ENCODE measurements around the gene LHX2. TPM values are rescaled to one million over a fixed set of nuclear protein-coding genes. Genes with fewer than 3 reads are reported as not detected.

LHX2 gene
- total RNA-seq, 1 experiment from 2014 or later = not detected

DNA sequence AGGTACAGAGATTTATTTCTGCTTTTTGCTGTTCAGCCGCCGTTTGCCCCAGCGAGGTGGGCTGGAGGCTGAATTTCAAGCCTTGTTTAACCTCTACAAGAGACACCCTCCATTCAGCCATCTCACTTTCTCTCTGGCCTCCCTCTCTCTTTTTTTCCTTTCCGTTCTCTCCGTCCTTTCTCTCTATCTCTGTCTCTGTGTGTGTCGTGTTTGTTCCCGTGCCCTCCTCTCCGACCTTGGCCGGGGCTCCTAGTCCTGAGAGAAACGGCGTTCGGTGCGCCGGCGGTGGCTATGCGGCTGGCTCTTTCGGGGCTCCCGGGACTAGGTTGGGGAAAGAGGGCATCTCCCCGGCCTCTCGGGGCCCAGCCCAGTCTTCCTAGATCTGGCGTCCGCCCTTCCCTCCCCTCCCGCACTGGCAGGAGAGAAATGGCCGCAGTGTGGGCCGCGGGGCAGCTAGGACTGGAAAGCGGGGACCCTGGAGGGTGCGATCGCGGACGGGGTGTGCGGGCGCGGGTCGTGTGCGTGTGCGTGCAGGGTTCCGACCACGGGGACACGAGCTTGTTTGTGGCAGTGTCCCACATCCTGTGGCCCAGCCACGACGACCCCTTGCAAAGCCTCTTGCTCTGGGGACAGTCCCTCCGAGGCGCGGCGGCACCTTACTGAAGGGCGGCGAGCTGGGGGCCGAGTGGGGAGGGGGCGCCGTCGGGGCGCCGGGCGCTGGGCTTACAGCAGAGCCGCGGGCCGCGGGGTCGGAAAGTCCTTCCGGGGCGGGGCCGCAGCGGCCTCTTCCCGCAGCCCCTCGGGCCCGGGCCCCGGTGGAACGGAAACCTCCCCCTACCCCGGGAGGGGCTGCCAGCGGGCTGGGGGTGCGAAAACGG is 5.7 kb downstream of the LHX2 start:
- Mint-ChIP-seq H3K27me3 (ENCODE audit: unreplicated experiment) (peaks cover 94% of the 10 kb centered on the region), H3K4me1 (ENCODE audit: low read depth, unreplicated experiment) (peaks cover 24% of the 10 kb centered on the region), H3K9me3 (ENCODE audit: low read depth, unreplicated experiment) (no peaks in the 10 kb centered on the region), H3K36me3 (ENCODE audit: insufficient read depth, unreplicated experiment) (no peaks in the 10 kb centered on the region), H3K4me3 (ENCODE audit: low read depth, unreplicated experiment) (peak overlapping the region; percentile 8), H3K27ac (ENCODE audit: unreplicated experiment) (no peak overlapping the region)
- no TSS peak for BruUV-seq (replicated peaks)
- intact Hi-C loops (cut with micrococcal nuclease; ENCODE audit: unreplicated experiment) = no loop called here
- no peak for DNase-seq
- CTCF ChIA-PET = interaction anchor here (0.7 kb wide), 1 partner anchor 198 kb away, joined by 5 read pairs; no protein-coding TSS in a partner anchor
- TF ChIP-seq, protein P1, sequence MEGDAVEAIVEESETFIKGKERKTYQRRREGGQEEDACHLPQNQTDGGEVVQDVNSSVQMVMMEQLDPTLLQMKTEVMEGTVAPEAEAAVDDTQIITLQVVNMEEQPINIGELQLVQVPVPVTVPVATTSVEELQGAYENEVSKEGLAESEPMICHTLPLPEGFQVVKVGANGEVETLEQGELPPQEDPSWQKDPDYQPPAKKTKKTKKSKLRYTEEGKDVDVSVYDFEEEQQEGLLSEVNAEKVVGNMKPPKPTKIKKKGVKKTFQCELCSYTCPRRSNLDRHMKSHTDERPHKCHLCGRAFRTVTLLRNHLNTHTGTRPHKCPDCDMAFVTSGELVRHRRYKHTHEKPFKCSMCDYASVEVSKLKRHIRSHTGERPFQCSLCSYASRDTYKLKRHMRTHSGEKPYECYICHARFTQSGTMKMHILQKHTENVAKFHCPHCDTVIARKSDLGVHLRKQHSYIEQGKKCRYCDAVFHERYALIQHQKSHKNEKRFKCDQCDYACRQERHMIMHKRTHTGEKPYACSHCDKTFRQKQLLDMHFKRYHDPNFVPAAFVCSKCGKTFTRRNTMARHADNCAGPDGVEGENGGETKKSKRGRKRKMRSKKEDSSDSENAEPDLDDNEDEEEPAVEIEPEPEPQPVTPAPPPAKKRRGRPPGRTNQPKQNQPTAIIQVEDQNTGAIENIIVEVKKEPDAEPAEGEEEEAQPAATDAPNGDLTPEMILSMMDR (IDR thresholded peaks at IDR 0.05; ENCODE audit: unreplicated experiment) = no peak

DNA sequence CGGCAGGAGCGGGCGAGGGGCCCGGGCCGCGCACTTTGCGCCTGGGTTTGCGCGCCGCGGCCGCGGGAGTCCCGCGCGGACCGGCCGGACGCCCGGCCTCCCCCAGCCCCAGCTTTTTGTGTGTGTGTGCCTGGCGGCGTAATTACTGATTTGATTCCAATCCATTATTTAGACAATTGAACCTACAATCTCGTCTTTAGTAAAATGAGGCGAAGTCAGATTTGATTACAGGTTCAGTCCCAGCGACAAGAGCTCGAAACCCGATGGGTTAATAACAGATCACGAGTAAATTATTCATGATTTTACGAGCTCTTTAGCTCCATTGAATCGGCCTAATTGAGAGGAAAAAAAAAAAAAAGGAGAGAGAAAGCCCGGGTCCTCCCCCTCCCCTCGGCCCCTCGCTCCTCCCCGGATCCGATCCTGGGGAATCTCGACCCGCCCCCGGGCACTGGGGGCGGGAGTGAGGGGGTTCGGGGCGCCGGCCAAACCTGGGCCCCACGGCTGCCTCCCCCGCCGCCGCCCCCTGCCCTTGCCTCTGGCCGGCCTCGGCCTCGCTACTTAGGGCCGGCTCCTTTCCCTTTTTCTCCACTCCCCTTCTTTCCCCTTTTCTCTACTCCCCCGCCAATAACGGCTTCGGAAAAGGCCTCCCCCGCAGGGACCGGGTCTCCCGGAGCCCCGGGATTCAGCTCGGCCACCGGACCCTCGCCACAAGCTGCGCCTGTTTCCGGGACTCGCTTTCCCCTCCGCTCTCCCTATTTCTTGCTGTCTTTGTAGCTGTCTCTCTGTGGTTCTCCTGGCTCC is 6.6 kb downstream of the LHX2 start:
- no peak overlapping the region for H3K27ac Mint-ChIP-seq (ENCODE audit: unreplicated experiment)
- H3K9me3 Mint-ChIP-seq (ENCODE audit: low read depth, unreplicated experiment) = no peaks in the 10 kb centered on the region
- TF ChIP-seq, protein P1 (IDR thresholded peaks at IDR 0.05; ENCODE audit: unreplicated experiment) = no peak
- no TSS peak for BruUV-seq (replicated peaks)
- peaks cover 28% of the 10 kb centered on the region for H3K4me1 Mint-ChIP-seq (ENCODE audit: low read depth, unreplicated experiment)
- CTCF ChIA-PET = interaction anchor here (0.7 kb wide), 1 partner anchor 198 kb away, joined by 5 read pairs; no protein-coding TSS in a partner anchor
- H3K4me3 Mint-ChIP-seq (ENCODE audit: low read depth, unreplicated experiment) = no peak overlapping the region
- H3K36me3 Mint-ChIP-seq (ENCODE audit: insufficient read depth, unreplicated experiment) = no peaks in the 10 kb centered on the region
- peaks cover 99% of the 10 kb centered on the region for H3K27me3 Mint-ChIP-seq (ENCODE audit: unreplicated experiment)
- DNase-seq = no peak
- intact Hi-C loops (cut with micrococcal nuclease; ENCODE audit: unreplicated experiment) = no loop called here

DNA sequence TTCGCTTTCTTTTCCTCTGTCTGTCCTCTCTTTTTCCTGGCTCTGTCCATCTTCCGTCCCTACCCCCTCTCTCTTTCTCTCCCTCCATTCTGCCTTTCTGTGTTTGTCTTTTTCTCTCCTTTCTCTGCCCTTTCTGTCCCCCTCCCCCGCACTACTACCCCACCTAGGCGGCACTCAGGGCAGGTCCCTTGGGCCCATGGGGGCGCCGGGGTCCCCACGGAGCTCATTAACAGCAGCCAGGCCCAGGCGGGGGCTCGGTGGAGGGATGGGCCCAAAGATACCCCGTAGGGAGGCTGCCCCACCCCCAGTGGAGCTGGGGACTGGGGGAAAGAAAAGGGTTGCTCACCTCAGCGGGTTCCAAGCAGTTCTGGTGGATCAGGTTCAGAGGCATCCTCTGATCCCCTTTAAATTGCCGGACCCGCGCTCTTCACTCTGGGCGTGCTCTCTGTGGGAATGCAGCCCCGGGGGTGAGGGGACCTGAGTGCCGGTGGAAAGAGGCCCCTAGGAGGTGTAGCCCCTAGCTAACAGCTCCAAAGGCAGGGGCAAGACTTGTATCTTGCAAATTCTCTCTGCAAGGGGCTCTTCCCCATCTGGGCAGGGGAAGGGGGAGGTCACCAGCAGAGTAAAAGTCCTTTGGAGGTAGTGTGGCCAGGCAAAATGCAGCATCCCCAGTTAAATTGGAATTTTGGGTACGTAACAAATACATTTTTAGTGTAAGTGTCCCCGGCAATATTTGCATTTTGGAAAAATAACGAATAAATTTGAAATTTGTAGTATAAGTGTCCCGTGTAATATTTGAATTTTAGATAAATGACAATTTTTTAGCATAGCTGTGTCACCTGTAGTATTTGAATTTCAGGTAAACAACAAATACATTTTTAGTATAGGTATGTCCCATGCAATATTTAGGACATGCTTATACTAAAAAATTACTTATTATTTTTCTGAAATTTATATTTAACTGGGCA is 7.4 kb downstream of the LHX2 start:
- intact Hi-C loops (cut with micrococcal nuclease; ENCODE audit: unreplicated experiment) = no loop called here
- TF ChIP-seq, protein P1 (IDR thresholded peaks at IDR 0.05; ENCODE audit: unreplicated experiment) = no peak
- Mint-ChIP-seq H3K27ac (ENCODE audit: unreplicated experiment) (no peak overlapping the region), H3K36me3 (ENCODE audit: insufficient read depth, unreplicated experiment) (no peaks in the 10 kb centered on the region), H3K4me3 (ENCODE audit: low read depth, unreplicated experiment) (no peak overlapping the region), H3K9me3 (ENCODE audit: low read depth, unreplicated experiment) (no peaks in the 10 kb centered on the region), H3K27me3 (ENCODE audit: unreplicated experiment) (peaks cover 99% of the 10 kb centered on the region), H3K4me1 (ENCODE audit: low read depth, unreplicated experiment) (peaks cover 28% of the 10 kb centered on the region)
- no peak for DNase-seq
- no TSS peak for BruUV-seq (replicated peaks)
- CTCF ChIA-PET = interaction anchor here (0.9 kb wide), 1 partner anchor 21 kb away, joined by 3 read pairs; no protein-coding TSS in a partner anchor
